Stimulated activated CD4-positive, alpha-beta T cell treated with anti-CD3 and anti-CD28 coated beads, Interleukin-2, amount 100 ng/mL, for 4 hours (primary cell): ENCODE results near the gene FHL2.
"Not testable (repeated sequence)": the region's sequence is repeated elsewhere in the genome, so short reads cannot be mapped to it uniquely, and the experiment has no call there.

ENCODE experiments used
- DNase-seq: peaks from one replicate; pipeline ENCODE4 v3.0.0-alpha.2; 2020; ENCODE audit warnings: low read depth

The FHL2 gene, protein sequence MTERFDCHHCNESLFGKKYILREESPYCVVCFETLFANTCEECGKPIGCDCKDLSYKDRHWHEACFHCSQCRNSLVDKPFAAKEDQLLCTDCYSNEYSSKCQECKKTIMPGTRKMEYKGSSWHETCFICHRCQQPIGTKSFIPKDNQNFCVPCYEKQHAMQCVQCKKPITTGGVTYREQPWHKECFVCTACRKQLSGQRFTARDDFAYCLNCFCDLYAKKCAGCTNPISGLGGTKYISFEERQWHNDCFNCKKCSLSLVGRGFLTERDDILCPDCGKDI

DNA sequence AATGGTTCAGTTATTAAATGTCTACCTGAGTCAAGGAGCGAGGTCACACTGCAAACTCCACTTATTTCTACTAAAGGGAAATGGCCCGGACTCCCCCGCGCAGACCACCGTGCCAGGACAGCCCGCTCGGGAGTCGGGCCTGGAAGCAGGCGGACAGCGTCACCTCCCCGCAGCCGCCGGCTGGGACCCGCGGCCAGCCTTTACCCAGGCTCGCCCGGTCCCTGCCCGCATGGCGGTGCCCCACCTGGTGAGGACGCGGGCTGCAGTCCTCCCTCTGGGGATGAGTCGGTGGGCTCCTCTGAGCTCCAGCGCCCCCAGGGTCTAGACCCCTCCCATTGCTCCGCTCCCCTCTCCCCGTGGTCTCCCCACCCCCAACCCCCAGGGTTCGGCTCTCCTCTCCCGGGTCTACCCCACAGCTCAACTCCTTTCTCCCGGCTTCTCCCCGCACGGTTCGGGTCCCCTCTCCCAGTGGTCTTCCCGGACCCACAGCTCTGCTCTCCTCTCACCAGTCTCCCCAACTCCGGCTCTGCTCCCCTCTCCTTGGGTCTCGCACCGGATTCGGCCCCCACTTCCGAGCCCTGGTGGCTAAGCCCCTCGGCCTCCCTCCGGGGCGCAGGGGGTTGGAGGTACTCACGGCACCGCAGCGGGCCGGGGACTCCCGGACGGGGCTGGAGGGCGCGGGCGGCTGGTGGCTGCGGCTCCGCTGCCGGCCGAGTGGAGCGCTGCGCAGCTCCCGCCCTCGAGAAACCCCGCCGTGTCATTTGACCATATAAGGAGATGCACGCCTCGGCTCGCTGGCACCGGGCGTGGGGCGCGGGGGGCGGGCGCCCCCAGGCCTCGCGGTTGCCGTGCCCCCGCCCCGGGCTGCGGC, at the start of gene FHL2:
Gene FHL2 (minus strand): TSS at position 716 of the 871 bp plus-strand sequence. CDS start 12,535 bp downstream, outside the sequence.
- peak; percentile 60 for DNase-seq

DNA sequence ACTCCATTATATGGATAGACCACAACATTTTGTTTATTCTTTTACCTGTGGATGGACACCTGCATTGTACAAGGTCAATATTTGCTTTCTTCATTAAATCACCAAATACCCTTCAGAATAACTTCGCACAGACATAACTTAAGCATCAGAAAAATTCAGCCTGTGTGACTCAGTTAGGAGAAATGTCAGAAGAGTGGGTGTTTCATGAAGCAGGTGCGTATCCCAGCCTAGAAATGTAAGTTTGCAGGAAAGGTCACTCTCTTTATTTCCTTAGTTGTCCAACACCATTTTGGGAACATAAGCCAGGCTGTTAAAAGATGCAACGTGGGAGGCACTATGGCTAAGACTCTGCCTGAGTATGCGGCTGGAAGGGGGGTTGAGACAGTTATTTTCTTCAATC, 48.6 kb upstream of the FHL2 start:
- DNase-seq = no peak

GRCh38 chr2:105446501-105446900, 47.6 kb upstream of the FHL2 start:
- DNase-seq = no peak

- no peak for DNase-seq
Measured at GRCh38 chr2:105445976-105446375, 47.1 kb upstream of the FHL2 start.

- no peak for DNase-seq
Measured at GRCh38 chr2:105445498-105445897, 46.6 kb upstream of the FHL2 start.

DNA sequence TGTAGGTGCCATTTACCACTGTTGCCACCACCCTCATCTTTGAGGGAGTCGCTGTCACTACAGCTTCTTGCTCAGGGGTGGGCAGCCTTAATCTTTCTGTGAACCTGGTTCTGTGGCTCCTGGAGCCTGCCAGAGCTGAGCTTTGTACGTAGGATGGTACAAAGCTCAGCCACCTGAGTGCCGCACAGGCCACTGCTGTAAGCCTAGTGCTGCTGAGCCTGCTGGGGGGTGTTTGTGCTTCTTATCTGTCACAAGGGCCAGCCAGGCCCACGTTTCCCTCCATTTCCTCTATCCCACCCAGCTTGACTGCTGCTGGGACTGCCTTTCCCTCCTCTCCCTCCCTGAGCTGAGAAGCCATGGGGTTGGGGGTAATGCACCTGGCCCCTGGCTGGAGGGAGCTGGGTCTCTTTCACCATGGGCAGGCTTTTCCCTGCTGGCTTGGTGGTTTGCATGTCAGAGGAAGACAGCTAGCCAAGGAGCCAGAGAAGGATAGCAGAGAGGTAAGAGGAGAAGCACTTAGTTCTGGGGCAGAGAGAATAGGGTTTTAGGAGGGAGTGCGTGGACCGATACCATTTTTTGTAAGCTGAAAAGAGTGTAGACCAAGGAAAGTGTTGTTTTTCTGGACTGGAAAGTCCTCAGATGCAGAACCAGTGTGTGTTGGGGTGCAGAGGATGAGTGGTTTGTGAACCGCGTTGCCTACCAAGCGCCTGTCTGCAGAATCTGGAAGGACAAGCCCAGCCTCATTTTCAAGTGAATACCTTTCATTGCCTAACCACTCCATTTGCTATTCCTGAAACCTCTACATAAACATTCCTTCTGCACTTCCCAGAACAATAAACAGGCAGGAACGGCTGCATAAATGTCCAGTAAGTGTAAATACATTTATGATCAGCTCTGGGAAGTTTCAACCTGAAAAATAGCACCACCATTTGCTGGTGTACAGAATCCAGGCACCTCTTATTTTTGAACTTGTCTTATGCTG, 45.1 kb upstream of the FHL2 start:
- no peak for DNase-seq

DNA sequence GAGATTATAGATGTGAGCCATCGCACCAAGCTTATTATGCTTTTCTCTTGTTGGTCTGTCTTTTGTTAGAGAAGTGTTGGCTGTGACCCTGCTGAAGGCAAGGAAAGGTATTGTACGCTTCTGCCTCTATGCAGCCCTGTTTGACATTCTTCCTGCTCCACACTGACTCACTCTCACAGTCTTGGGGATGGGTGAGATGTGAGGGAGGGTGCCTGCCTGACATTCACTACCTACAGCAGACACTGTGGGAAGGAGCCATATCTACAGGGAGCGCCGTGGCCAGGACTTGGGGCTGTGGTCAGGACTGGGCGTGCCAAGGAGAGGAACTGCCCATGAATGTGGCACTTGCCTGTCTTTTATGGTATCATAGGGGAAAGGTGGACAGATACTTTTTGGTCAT, 43.9 kb upstream of the FHL2 start:
- no peak for DNase-seq

DNA sequence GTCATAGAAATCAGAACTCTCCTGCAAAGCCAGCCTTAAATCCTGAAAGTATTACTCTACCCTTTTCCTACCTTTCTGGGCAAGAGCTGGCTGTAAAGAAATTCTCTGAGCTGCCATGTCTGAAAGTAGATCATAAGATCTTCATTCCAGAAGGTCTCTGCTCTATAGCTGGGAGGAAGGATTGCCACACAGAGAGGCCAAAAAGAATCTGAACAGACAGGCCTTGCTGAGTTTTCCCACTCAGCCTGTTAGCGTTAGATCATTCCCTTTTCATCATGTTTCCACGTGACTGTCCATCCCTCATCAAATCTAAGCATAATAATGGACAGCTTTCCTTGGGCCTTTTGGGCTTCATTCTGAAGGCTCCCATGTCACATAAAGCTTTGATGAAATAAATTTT, 43.2 kb upstream of the FHL2 start:
- no peak for DNase-seq

DNA sequence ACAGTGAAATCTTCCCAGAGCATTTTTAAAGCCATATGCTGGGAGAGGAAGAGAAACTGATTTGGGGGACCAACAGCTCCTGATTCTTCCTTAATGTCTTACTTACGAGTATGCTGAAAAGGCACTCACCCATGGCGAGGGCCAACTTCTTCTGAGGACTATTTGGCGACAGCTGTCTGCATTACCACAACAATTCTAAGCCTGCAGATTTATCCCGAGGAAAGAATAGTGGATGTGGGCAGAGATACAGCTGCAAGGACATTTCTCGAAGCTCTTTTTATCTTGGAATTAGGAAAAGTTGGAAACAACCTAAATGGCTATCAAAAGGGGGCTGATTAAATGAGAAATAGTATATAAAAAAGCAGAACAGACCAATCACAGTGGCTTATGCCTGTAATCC, 40.3 kb upstream of the FHL2 start:
- DNase-seq = no peak

GRCh38 chr2:105438104-105438929, 39.5 kb upstream of the FHL2 start:
- DNase-seq = no peak

- DNase-seq = no peak
Measured at GRCh38 chr2:105437708-105438103, 38.9 kb upstream of the FHL2 start.

- DNase-seq = no peak
Measured at GRCh38 chr2:105432749-105433148, 33.9 kb upstream of the FHL2 start.

DNA sequence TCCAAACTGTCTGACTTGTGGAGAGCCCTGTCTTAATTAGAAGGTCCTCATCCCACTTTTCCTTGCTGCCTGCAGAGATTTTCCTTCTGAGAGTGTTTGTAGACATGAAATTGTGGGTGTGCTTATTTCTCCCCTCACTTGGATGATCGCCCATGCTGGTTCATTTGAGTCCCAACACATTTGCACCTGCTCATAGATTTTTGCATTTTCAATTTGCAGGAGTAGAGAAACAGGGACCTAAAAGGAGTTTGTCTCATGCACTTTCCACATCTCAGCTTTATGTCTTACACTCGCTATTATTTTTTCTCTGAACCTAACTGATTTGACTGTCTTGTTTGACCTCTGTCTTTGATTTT, 33.2 kb upstream of the FHL2 start:
- DNase-seq = no peak

GRCh38 chr2:105431367-105432043, 32.7 kb upstream of the FHL2 start:
- no peak for DNase-seq

- no peak for DNase-seq
Measured at GRCh38 chr2:105428387-105429018, 29.7 kb upstream of the FHL2 start.

DNA sequence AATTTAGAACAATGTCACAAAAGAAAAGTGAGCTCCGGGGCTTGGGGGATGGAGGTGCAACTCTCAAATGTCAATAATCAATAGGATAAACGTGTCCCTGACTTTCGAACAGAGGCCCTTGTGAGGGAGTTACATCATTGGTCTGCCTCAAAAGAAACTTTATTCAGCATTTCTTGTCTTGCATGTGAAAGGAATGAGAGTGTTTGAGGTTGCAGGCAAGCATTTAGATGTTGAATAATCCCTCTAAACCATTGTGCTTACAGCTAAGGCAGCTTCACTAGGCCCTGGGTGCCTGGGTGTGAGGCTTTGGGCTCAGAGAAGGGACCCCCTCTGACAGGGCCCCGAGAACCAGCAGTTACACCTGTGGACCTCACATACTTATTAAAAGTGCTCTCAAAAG, 28.6 kb upstream of the FHL2 start:
- no peak for DNase-seq

DNA sequence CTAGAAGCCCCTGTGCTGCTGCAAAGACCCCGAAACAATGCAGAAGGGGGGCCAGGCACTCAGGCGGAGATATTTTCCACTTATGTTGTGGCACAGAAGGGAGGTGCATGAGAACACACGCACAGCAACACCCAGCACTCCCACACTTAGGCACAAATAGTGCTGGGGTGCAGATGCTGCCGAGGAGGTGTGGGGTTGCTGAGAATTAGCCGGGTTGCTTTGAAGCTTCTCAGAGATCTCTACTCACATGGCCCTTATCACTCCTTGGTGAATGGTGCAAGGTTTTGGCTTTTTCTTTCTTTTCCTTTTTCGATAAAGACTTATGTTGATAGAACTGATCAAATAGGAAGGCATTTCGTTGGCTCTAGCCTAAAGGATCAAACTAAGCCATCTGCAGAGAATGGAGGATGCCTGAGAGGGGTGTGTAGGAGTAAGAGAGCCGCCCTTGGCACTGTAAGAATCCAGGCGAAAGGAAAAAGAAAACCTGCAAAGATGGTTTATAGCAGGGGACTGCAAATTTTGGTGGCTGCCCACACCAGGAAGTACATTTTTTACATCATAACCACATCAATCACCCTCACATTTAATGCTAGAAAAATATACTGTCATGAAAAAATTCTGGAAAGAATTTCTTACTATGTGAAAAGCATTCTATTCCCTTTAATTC, 27.9 kb upstream of the FHL2 start:
- DNase-seq = no peak

DNA sequence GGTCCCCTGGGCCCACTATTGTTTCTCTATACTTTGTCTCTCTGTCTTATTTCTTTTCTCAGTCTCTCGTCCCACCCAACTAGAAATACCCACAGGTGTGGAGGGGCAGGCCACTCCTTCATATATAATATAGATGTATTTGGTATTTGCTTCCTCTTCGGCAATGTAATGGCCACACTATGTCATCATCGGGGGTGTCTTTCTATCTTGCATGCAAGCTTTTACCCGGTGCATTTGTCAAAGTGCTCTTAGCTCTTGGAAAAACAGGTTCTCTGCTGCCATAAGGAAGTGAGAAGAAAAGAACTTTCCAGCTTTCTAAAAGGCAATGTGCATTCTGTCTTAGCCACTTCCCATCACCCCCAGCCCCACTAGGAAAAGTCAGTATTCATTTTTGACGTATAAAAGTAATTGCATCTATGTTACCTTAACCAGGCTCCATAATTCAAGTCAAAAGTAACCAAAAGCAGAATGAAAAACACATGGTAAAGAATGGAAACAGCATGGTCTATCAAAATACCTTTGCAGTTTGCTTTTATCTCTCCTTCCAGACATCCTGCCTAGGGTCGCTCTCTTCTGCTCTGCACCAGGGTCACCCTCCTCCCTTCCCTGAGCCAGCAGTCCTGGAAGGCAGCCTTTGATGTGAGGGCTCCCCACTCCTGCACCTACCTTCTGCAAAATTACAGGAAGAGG, 27.2 kb upstream of the FHL2 start:
- no peak for DNase-seq

GRCh38 chr2:105424836-105425235, 26.0 kb upstream of the FHL2 start:
- DNase-seq = not testable (repeated sequence)
